ENCODE measurements around the gene KLHL2.

Gene KLHL2

GRCh38 chr4:165319030-165319429 is 111.7 kb downstream of the KLHL2 start (continued):
- TF ChIP-seq ZSCAN18 (tag by site-specific recombination; IDR thresholded peaks at IDR 0.05) (no peak), KLF9 (tag by site-specific recombination; IDR thresholded peaks at IDR 0.05; ENCODE audit: low read depth) (no peak)
- TF ChIP-seq, protein P1, sequence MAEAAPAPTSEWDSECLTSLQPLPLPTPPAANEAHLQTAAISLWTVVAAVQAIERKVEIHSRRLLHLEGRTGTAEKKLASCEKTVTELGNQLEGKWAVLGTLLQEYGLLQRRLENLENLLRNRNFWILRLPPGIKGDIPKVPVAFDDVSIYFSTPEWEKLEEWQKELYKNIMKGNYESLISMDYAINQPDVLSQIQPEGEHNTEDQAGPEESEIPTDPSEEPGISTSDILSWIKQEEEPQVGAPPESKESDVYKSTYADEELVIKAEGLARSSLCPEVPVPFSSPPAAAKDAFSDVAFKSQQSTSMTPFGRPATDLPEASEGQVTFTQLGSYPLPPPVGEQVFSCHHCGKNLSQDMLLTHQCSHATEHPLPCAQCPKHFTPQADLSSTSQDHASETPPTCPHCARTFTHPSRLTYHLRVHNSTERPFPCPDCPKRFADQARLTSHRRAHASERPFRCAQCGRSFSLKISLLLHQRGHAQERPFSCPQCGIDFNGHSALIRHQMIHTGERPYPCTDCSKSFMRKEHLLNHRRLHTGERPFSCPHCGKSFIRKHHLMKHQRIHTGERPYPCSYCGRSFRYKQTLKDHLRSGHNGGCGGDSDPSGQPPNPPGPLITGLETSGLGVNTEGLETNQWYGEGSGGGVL (tag by site-specific recombination; IDR thresholded peaks at IDR 0.05) = no peak
- TF ChIP-seq, protein P2, sequence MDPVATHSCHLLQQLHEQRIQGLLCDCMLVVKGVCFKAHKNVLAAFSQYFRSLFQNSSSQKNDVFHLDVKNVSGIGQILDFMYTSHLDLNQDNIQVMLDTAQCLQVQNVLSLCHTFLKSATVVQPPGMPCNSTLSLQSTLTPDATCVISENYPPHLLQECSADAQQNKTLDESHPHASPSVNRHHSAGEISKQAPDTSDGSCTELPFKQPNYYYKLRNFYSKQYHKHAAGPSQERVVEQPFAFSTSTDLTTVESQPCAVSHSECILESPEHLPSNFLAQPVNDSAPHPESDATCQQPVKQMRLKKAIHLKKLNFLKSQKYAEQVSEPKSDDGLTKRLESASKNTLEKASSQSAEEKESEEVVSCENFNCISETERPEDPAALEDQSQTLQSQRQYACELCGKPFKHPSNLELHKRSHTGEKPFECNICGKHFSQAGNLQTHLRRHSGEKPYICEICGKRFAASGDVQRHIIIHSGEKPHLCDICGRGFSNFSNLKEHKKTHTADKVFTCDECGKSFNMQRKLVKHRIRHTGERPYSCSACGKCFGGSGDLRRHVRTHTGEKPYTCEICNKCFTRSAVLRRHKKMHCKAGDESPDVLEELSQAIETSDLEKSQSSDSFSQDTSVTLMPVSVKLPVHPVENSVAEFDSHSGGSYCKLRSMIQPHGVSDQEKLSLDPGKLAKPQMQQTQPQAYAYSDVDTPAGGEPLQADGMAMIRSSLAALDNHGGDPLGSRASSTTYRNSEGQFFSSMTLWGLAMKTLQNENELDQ (tag by site-specific recombination; IDR thresholded peaks at IDR 0.05; ENCODE audit: low read depth) = no peak

DNA sequence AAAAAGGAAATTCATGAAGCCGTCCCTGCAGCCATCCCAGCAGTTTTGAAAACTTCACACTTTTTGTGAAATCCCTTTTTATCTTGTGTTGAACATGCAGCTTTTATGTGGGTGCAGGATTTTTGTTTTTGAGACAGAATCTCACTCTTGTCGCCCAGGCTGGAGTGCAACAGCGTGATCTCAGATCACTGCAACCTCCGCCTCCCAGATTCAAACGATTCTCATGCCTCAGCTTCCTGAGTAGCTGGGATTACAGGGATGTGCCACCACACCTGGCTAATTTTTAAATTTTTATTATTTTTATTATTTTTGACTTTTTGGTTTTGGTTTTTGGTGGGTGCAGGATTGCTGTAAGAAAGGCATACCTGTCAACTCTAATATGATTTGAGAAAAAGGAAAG is 112.1 kb downstream of the KLHL2 start:
- ChIA-PET POLR2A (no interaction called here), CTCF (interaction anchor here (1.1 kb wide), 1 partner anchor 67 kb away, joined by 3 read pairs; no protein-coding TSS in a partner anchor)
- Histone ChIP-seq H3K4me3 (ENCODE audit: low read depth, low read length) (no peak overlapping the region), H3K4me1 (ENCODE audit: control insufficient read depth, insufficient read depth, low read length) (no peaks in the 10 kb centered on the region), H3K27ac (ENCODE audit: extremely low read depth, low read depth, low read length) (no peak overlapping the region), H3K36me3 (ENCODE audit: control insufficient read depth in 2 of 2, insufficient read depth in 1 of 2, low read length in 2 of 2) (no peaks in the 10 kb centered on the region), H3K9me3 (ENCODE audit: control insufficient read depth, insufficient read depth, low read depth, low read length) (no peaks in the 10 kb centered on the region)
- TF ChIP-seq, protein P3, sequence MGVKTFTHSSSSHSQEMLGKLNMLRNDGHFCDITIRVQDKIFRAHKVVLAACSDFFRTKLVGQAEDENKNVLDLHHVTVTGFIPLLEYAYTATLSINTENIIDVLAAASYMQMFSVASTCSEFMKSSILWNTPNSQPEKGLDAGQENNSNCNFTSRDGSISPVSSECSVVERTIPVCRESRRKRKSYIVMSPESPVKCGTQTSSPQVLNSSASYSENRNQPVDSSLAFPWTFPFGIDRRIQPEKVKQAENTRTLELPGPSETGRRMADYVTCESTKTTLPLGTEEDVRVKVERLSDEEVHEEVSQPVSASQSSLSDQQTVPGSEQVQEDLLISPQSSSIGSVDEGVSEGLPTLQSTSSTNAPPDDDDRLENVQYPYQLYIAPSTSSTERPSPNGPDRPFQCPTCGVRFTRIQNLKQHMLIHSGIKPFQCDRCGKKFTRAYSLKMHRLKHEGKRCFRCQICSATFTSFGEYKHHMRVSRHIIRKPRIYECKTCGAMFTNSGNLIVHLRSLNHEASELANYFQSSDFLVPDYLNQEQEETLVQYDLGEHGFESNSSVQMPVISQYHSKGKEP (tag by site-specific recombination; IDR thresholded peaks at IDR 0.05) = no peak
- TF ChIP-seq ZNF76 (tag by site-specific recombination; IDR thresholded peaks at IDR 0.05; ENCODE audit: borderline replicate concordance, low read depth) = no peak
- TF ChIP-seq ZNF510 (tag by site-specific recombination; IDR thresholded peaks at IDR 0.05; ENCODE audit: insufficient replicate concordance) = no peak
- no peak for TF ChIP-seq ZNF843 (tag by site-specific recombination; IDR thresholded peaks at IDR 0.05)
- no peak for TF ChIP-seq ZNF704 (tag by site-specific recombination; IDR thresholded peaks at IDR 0.05)
- no peak for TF ChIP-seq ZNF596 (tag by site-specific recombination; IDR thresholded peaks at IDR 0.05)
- no peak for TF ChIP-seq ZNF658 (tag by site-specific recombination; IDR thresholded peaks at IDR 0.05)
- no peak for TF ChIP-seq ZNF544 (tag by site-specific recombination; IDR thresholded peaks at IDR 0.05)
- TF ChIP-seq, protein P4, sequence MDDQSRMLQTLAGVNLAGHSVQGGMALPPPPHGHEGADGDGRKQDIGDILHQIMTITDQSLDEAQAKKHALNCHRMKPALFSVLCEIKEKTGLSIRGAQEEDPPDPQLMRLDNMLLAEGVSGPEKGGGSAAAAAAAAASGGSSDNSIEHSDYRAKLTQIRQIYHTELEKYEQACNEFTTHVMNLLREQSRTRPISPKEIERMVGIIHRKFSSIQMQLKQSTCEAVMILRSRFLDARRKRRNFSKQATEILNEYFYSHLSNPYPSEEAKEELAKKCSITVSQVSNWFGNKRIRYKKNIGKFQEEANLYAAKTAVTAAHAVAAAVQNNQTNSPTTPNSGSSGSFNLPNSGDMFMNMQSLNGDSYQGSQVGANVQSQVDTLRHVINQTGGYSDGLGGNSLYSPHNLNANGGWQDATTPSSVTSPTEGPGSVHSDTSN (CRISPR knock-in tag; IDR thresholded peaks at IDR 0.05) = no peak

All from HEK293 (cell line).